Testis (tissue), 2 donors: Measurements from ENCODE around the gene SYMPK.
"Not testable (repeated sequence)": the region's sequence is repeated elsewhere in the genome, so short reads cannot be mapped to it uniquely, and the experiment has no call there.

Experiments
- CTCF ChIP-seq, 3 experiments: fragments of 450-650 bp in 2 of 3; fragments of 200-600 bp in 1 of 3; sonication (generic) in 1 of 3; IDR thresholded peaks; one replicate each; pipeline ENCODE4 v1.5.1; 2016 to 2019; ENCODE audit warnings: antibody characterized with exemption in 3 of 3, mild to moderate bottlenecking in 2 of 3, moderate library complexity in 1 of 3
- POLR2A ChIP-seq: fragments of 450-650 bp; IDR thresholded peaks from one replicate; pipeline ENCODE4 v1.6.1; 2017; ENCODE audit warnings: antibody characterized with exemption, mild to moderate bottlenecking, moderate library complexity

- not testable (repeated sequence) for TF ChIP-seq CTCF (IDR thresholded peaks at IDR 0.05); POLR2A
Measured at GRCh38 chr19:45867241-45867640, 4.3 kb upstream of the SYMPK start.
